GM04503 (cell line): ENCODE results near the gene DLGAP4.

Experiments used
- DNase-seq: peaks from one replicate; pipeline ENCODE4 v3.0.0-alpha.2; 2012; ENCODE audit warnings: low read depth

Gene DLGAP4

GRCh38 chr20:36331209-36331608 lies 25.1 kb downstream of the DLGAP4 start:
- DNase-seq: no peak

GRCh38 chr20:36333841-36334240 lies 27.7 kb downstream of the DLGAP4 start:
- no peak for DNase-seq

- no peak for DNase-seq
These were observed 28.4 kb downstream of the DLGAP4 start for GRCh38 chr20:36334281-36335205.

- DNase-seq: no peak
These were observed 29.2 kb downstream of the DLGAP4 start for GRCh38 chr20:36335206-36335870.

GRCh38 chr20:36336204-36336603 lies 30.1 kb downstream of the DLGAP4 start:
- no peak for DNase-seq

GRCh38 chr20:36336954-36337704 lies 31.0 kb downstream of the DLGAP4 start:
- no peak for DNase-seq

- DNase-seq: no peak
These were observed 31.7 kb downstream of the DLGAP4 start for GRCh38 chr20:36337886-36338285.

- DNase-seq: no peak
These were observed 33.8 kb downstream of the DLGAP4 start for GRCh38 chr20:36339646-36340592.

- no peak for DNase-seq
These were observed 34.5 kb downstream of the DLGAP4 start for GRCh38 chr20:36340593-36340990.

GRCh38 chr20:36341331-36342020 lies 35.3 kb downstream of the DLGAP4 start:
- DNase-seq: no peak

GRCh38 chr20:36342331-36343120 lies 36.4 kb downstream of the DLGAP4 start:
- no peak for DNase-seq

GRCh38 chr20:36343641-36344040 lies 37.5 kb downstream of the DLGAP4 start:
- no peak for DNase-seq

GRCh38 chr20:36344517-36345132 lies 38.5 kb downstream of the DLGAP4 start:
- DNase-seq: no peak

- no peak for DNase-seq
These were observed 40.1 kb downstream of the DLGAP4 start for GRCh38 chr20:36346256-36346655.

GRCh38 chr20:36349384-36350170 lies 43.4 kb downstream of the DLGAP4 start:
- no peak for DNase-seq

- DNase-seq: no peak
These were observed 44.3 kb downstream of the DLGAP4 start for GRCh38 chr20:36350439-36350838.

- DNase-seq: no peak
These were observed 45.8 kb downstream of the DLGAP4 start for GRCh38 chr20:36351937-36352336.

GRCh38 chr20:36352843-36353553 lies 46.9 kb downstream of the DLGAP4 start:
- DNase-seq: no peak
